DOHH2 (cell line): Measurements from ENCODE around the gene PLEKHA1.

Experiments used
- H3F3A ChIP-seq: fragments of 200-600 bp; sonication (generic), shearing (Covaris generic); 2 replicates; pipeline ENCODE4 v1.6.0; 2016; ENCODE audit warnings: antibody characterized with exemption, mild to moderate bottlenecking; ENCODE audit not compliant: control insufficient read depth, insufficient read depth
- H3K27ac ChIP-seq: fragments of 200-600 bp; sonication (generic); 2 replicates; pipeline ENCODE4 v1.5.1; 2014; ENCODE audit warnings: low read depth, mild to moderate bottlenecking, low read length, moderate library complexity
- H3K27me3 ChIP-seq: fragments of 200-600 bp; sonication (generic); 2 replicates; pipeline ENCODE4 v1.6.1; 2014; ENCODE audit warnings: mild to moderate bottlenecking, low read length, mixed read lengths; ENCODE audit not compliant: control insufficient read depth
- H3K36me3 ChIP-seq: fragments of 200-600 bp; sonication (generic); 2 replicates; pipeline ENCODE4 v1.6.1; 2014; ENCODE audit warnings: mild to moderate bottlenecking, low read length, moderate library complexity, mixed read lengths; ENCODE audit not compliant: control insufficient read depth
- H3K4me1 ChIP-seq: fragments of 200-600 bp; sonication (generic); 2 replicates; pipeline ENCODE4 v1.6.1; 2014; ENCODE audit warnings: mild to moderate bottlenecking, low read length, mixed read lengths; ENCODE audit not compliant: control insufficient read depth
- H3K4me2 ChIP-seq: fragments of 200-600 bp; sonication (generic); 2 replicates; pipeline ENCODE4 v1.6.0; 2014; ENCODE audit warnings: mild to moderate bottlenecking, low read length, moderate library complexity
- H3K4me3 ChIP-seq: fragments of 200-600 bp; sonication (generic); 2 replicates; pipeline ENCODE4 v1.5.1; 2014; ENCODE audit warnings: mild to moderate bottlenecking, low read length, mixed read lengths
- H3K79me2 ChIP-seq: fragments of 200-600 bp; sonication (generic); 2 replicates; pipeline ENCODE4 v1.6.1; 2014; ENCODE audit warnings: mild to moderate bottlenecking, low read length, mixed read lengths; ENCODE audit not compliant: control insufficient read depth
- H3K9me2 ChIP-seq: fragments of 200-600 bp; sonication (generic); replicated peaks from 2 replicates; pipeline ENCODE4 v1.6.1; 2014; ENCODE audit warnings: mild to moderate bottlenecking, low read length, mixed read lengths; ENCODE audit not compliant: control insufficient read depth
- H3K9me3 ChIP-seq: fragments of 200-600 bp; sonication (generic); 2 replicates; pipeline ENCODE4 v1.6.1; 2014; ENCODE audit warnings: antibody characterized with exemption, low read length, mixed read lengths; ENCODE audit not compliant: control insufficient read depth, insufficient read depth
- H4K20me1 ChIP-seq: fragments of 200-600 bp; sonication (generic); 2 replicates; pipeline ENCODE4 v1.6.0; 2014; ENCODE audit warnings: low read depth, mild to moderate bottlenecking, antibody characterized with exemption, low read length, moderate library complexity; ENCODE audit not compliant: control insufficient read depth, insufficient read depth
- CTCF ChIP-seq: fragments of 200-600 bp; sonication (generic); IDR thresholded peaks from one replicate; pipeline ENCODE4 v1.5.1; 2014; ENCODE audit warnings: antibody characterized with exemption, mild to moderate bottlenecking, low read depth, low read length; ENCODE audit not compliant: poor library complexity, severe bottlenecking
- EZH2phosphoT487 ChIP-seq: fragments of 200-600 bp; sonication (generic); IDR thresholded peaks from 2 replicates; pipeline ENCODE4 v1.6.1; 2017; ENCODE audit warnings: borderline replicate concordance, mild to moderate bottlenecking, antibody characterized with exemption, low read length, moderate library complexity, mixed read lengths

The PLEKHA1 gene

GRCh38 chr10:122424059-122424458, 49.6 kb downstream of the PLEKHA1 start:
- H3K36me3 ChIP-seq = no peaks in the 10 kb centered on the region
- no peaks in the 10 kb centered on the region for H3K27me3 ChIP-seq
- H4K20me1 ChIP-seq = no peaks in the 10 kb centered on the region

GRCh38 chr10:122426829-122427228, 52.3 kb downstream of the PLEKHA1 start:
- peaks cover 12% of the 10 kb centered on the region for H3K4me1 ChIP-seq
- H3K4me3 ChIP-seq = no peak overlapping the region
- no peak overlapping the region for H3K4me2 ChIP-seq
- no peak for TF ChIP-seq CTCF
- no peak for TF ChIP-seq EZH2phosphoT487
- H4K20me1 ChIP-seq = no peaks in the 10 kb centered on the region
- H3K27me3 ChIP-seq = no peaks in the 10 kb centered on the region
- H3K9me3 ChIP-seq = no peaks in the 10 kb centered on the region
- H3K9me2 ChIP-seq = no peaks in the 10 kb centered on the region
- H3K27ac ChIP-seq = no peak overlapping the region
- H3F3A ChIP-seq = no peaks in the 10 kb centered on the region
- no peaks in the 10 kb centered on the region for H3K79me2 ChIP-seq
- H3K36me3 ChIP-seq = no peaks in the 10 kb centered on the region

More at GRCh38 chr10:122424059-122424458, 49.6 kb downstream of the PLEKHA1 start:
- Histone ChIP-seq H3K4me1 (peaks cover 12% of the 10 kb centered on the region), H3K27ac (no peak overlapping the region), H3K4me2 (no peak overlapping the region), H3K9me2 (no peaks in the 10 kb centered on the region), H3K9me3 (no peaks in the 10 kb centered on the region), H3K79me2 (no peaks in the 10 kb centered on the region), H3F3A (no peaks in the 10 kb centered on the region), H3K4me3 (no peak overlapping the region)
- TF ChIP-seq CTCF (no peak), EZH2phosphoT487 (no peak)

- H4K20me1 ChIP-seq = no peaks in the 10 kb centered on the region
- H3K4me3 ChIP-seq = no peak overlapping the region
- H3K9me3 ChIP-seq = no peaks in the 10 kb centered on the region
- H3K4me2 ChIP-seq = no peak overlapping the region
- H3F3A ChIP-seq = no peaks in the 10 kb centered on the region
- H3K36me3 ChIP-seq = no peaks in the 10 kb centered on the region
- no peak for TF ChIP-seq EZH2phosphoT487
- TF ChIP-seq CTCF = no peak
- no peaks in the 10 kb centered on the region for H3K27me3 ChIP-seq
- no peaks in the 10 kb centered on the region for H3K79me2 ChIP-seq
- peaks cover 12% of the 10 kb centered on the region for H3K4me1 ChIP-seq
- H3K27ac ChIP-seq = no peak overlapping the region
- no peaks in the 10 kb centered on the region for H3K9me2 ChIP-seq
Measured at GRCh38 chr10:122427280-122427679, 52.8 kb downstream of the PLEKHA1 start.
